Neural cell (in vitro differentiated cells): Measurements from ENCODE around the gene EYS. TPM values are rescaled to one million over a fixed set of nuclear protein-coding genes. Genes with fewer than 3 reads are reported as not detected.
"Not testable (repeated sequence)": the region's sequence is repeated elsewhere in the genome, so short reads cannot be mapped to it uniquely, and the experiment has no call there.

Experiments
- H2AFZ ChIP-seq: fragments of 200-600, 300-800 bp; sonication (generic), shearing (Covaris generic); 2 replicates; pipeline ENCODE4 v1.6.0; 2014; ENCODE audit warnings: low read depth, mild to moderate bottlenecking, antibody characterized with exemption, low read length, moderate library complexity
- H3F3A ChIP-seq: fragments of 200-600 bp; shearing (Covaris generic); 2 replicates; pipeline ENCODE4 v1.6.1; 2016; ENCODE audit warnings: mild to moderate bottlenecking, moderate library complexity, mixed read lengths, antibody characterized with exemption, low read length; ENCODE audit not compliant: insufficient read depth, poor library complexity, severe bottlenecking
- H3K27ac ChIP-seq: fragments of 200-600, 300-800 bp; sonication (generic), shearing (Covaris generic); 2 replicates; pipeline ENCODE4 v1.5.1; 2014; ENCODE audit warnings: mild to moderate bottlenecking, low read length, moderate library complexity
- H3K27me3 ChIP-seq: fragments of 300-800, 200-600 bp; sonication (generic), shearing (Covaris generic); 2 replicates; pipeline ENCODE4 v1.6.0; 2014; ENCODE audit warnings: mild to moderate bottlenecking, low read depth, low read length, moderate library complexity; ENCODE audit not compliant: insufficient read depth
- H3K36me3 ChIP-seq: fragments of 300-800, 200-600 bp; sonication (generic), shearing (Covaris generic); 2 replicates; pipeline ENCODE4 v1.5.1; 2014; ENCODE audit warnings: mild to moderate bottlenecking, antibody characterized with exemption, low read length, moderate library complexity; ENCODE audit not compliant: insufficient read depth
- H3K4me2 ChIP-seq: fragments of 300-800, 200-600 bp; sonication (generic), shearing (Covaris generic); 2 replicates; pipeline ENCODE4 v1.6.0; 2014; ENCODE audit warnings: mild to moderate bottlenecking, low read length
- H3K4me3 ChIP-seq: fragments of 300-800, 200-600 bp; sonication (generic), shearing (Covaris generic); 2 replicates; pipeline ENCODE4 v1.5.1; 2014; ENCODE audit warnings: mild to moderate bottlenecking, low read length, moderate library complexity
- H3K79me2 ChIP-seq: fragments of 200-600 bp; shearing (Covaris generic); replicated peaks from 2 replicates; pipeline ENCODE4 v1.6.0; 2014; ENCODE audit warnings: mild to moderate bottlenecking, low read length, moderate library complexity; ENCODE audit not compliant: insufficient read depth
- H3K9ac ChIP-seq: fragments of 300-800, 200-600 bp; sonication (generic), shearing (Covaris generic); 2 replicates; pipeline ENCODE4 v1.6.1; 2016; ENCODE audit warnings: mild to moderate bottlenecking, low read length, mixed read lengths
- H3K9me2 ChIP-seq: fragments of 200-600 bp; shearing (Covaris generic); 2 replicates; pipeline ENCODE4 v1.6.1; 2016; ENCODE audit warnings: mild to moderate bottlenecking, low read length, mixed read lengths; ENCODE audit not compliant: insufficient read depth
- H3K9me3 ChIP-seq: fragments of 200-600, 300-800 bp; sonication (generic), shearing (Covaris generic); 2 replicates; pipeline ENCODE4 v1.6.1; 2016; ENCODE audit warnings: mild to moderate bottlenecking, mixed run types, low read length, moderate library complexity, mixed read lengths
- H4K20me1 ChIP-seq: fragments of 200-600 bp; shearing (Covaris generic); 2 replicates; pipeline ENCODE4 v1.6.1; 2016; ENCODE audit warnings: mild to moderate bottlenecking, mixed run types; ENCODE audit not compliant: insufficient read depth
- CTCF ChIP-seq: fragments of 450-650 bp; IDR thresholded peaks from 2 replicates; pipeline ENCODE4 v1.5.1; 2014; ENCODE audit warnings: antibody characterized with exemption, mild to moderate bottlenecking, moderate library complexity; ENCODE audit not compliant: poor library complexity, severe bottlenecking
- EP300 ChIP-seq: fragments of 450-650 bp; conservative IDR thresholded peaks from 2 replicates; pipeline ENCODE4 v1.6.1; 2014; ENCODE audit warnings: antibody characterized with exemption, mild to moderate bottlenecking, moderate library complexity; ENCODE audit not compliant: poor library complexity, severe bottlenecking
- EZH2 ChIP-seq: fragments of 200-600, 300-800 bp; shearing (Covaris generic), sonication (generic); IDR thresholded peaks from 2 replicates; pipeline ENCODE4 v1.6.1; 2014; ENCODE audit warnings: antibody characterized with exemption, low read length, borderline replicate concordance, mild to moderate bottlenecking; ENCODE audit not compliant: insufficient read depth, poor library complexity, severe bottlenecking
- MXI1 ChIP-seq: fragments of 450-650 bp; conservative IDR thresholded peaks from 2 replicates; pipeline ENCODE4 v1.6.1; 2014; ENCODE audit warnings: antibody characterized with exemption, mild to moderate bottlenecking; ENCODE audit not compliant: poor library complexity, severe bottlenecking
- POLR2AphosphoS5 ChIP-seq: IDR thresholded peaks from 2 replicates; pipeline ENCODE4 v1.6.1; 2012
- RAD21 ChIP-seq: fragments of 450-650 bp; conservative IDR thresholded peaks from 2 replicates; pipeline ENCODE4 v1.6.1; 2014; ENCODE audit warnings: antibody characterized with exemption, mild to moderate bottlenecking, moderate library complexity
- REST ChIP-seq: IDR thresholded peaks from 2 replicates; pipeline ENCODE4 v1.6.1; 2012; ENCODE audit warnings: borderline replicate concordance
- SMC3 ChIP-seq: fragments of 450-650 bp; conservative IDR thresholded peaks from 2 replicates; pipeline ENCODE4 v1.6.1; 2014; ENCODE audit warnings: antibody characterized with exemption, mild to moderate bottlenecking, moderate library complexity; ENCODE audit not compliant: poor library complexity
- TAF1 ChIP-seq: IDR thresholded peaks from 2 replicates; pipeline ENCODE4 v1.6.1; 2012; ENCODE audit warnings: low read depth
- polyA plus RNA-seq: library from polyadenylated mRNA; depleted of rRNA; stranded (reverse); fragments of >200 nt; gene quantifications from 2 replicates; pipeline ENCODE4 v1.2.3, GENCODE V29; 2014

Gene EYS
- polyA plus RNA-seq, 1 donor from 2014 or later: 0.38 TPM

- H3K27me3 ChIP-seq: no peaks in the 10 kb centered on the region
- TF ChIP-seq POLR2AphosphoS5 (no peak), CTCF (no peak)
Observed at GRCh38 chr6:63803371-63803770, 1903.7 kb downstream of the EYS start.

GRCh38 chr6:63802606-63803206 lies 1904.3 kb downstream of the EYS start:
- H3K4me2 ChIP-seq: no peak overlapping the region
- no peaks in the 10 kb centered on the region for H4K20me1 ChIP-seq

More at GRCh38 chr6:63803371-63803770, 1903.7 kb downstream of the EYS start:
- no peaks in the 10 kb centered on the region for H3K9me2 ChIP-seq
- H2AFZ ChIP-seq: no peak overlapping the region
- H3F3A ChIP-seq: no peaks in the 10 kb centered on the region
- no peaks in the 10 kb centered on the region for H3K36me3 ChIP-seq
- H3K9ac ChIP-seq: no peak overlapping the region
- H3K27ac ChIP-seq: no peak overlapping the region
- no peaks in the 10 kb centered on the region for H3K9me3 ChIP-seq
- no peak overlapping the region for H3K4me2 ChIP-seq
- H3K4me3 ChIP-seq: no peak overlapping the region
- no peaks in the 10 kb centered on the region for H3K79me2 ChIP-seq
- no peaks in the 10 kb centered on the region for H4K20me1 ChIP-seq

GRCh38 chr6:63800386-63800785 lies 1906.6 kb downstream of the EYS start:
- H3K36me3 ChIP-seq, H3F3A ChIP-seq, H3K27me3 ChIP-seq, H3K9ac ChIP-seq, H3K4me2 ChIP-seq, H3K27ac ChIP-seq, H3K9me2 ChIP-seq, H3K79me2 ChIP-seq, H3K9me3 ChIP-seq, H4K20me1 ChIP-seq, H2AFZ ChIP-seq, H3K4me3 ChIP-seq: not testable (repeated sequence)

More at GRCh38 chr6:63802606-63803206, 1904.3 kb downstream of the EYS start:
- Histone ChIP-seq H3K27ac (no peak overlapping the region), H3K79me2 (no peaks in the 10 kb centered on the region), H3K9me2 (no peaks in the 10 kb centered on the region), H3K36me3 (no peaks in the 10 kb centered on the region), H3K4me3 (no peak overlapping the region), H3K9ac (no peak overlapping the region), H3F3A (no peaks in the 10 kb centered on the region), H3K9me3 (no peaks in the 10 kb centered on the region), H2AFZ (no peak overlapping the region), H3K27me3 (no peaks in the 10 kb centered on the region)
- TF ChIP-seq RAD21: peak; percentile 82
- TF ChIP-seq MXI1: no peak
- TF ChIP-seq TAF1: no peak
- no peak for TF ChIP-seq REST
- TF ChIP-seq CTCF: peak; percentile 77
- no peak for TF ChIP-seq EZH2
- TF ChIP-seq EP300: no peak
- peak; percentile 78 for TF ChIP-seq SMC3
- TF ChIP-seq POLR2AphosphoS5: no peak
